ENCODE results near the gene TXNL4A.

Gene TXNL4A

DNA sequence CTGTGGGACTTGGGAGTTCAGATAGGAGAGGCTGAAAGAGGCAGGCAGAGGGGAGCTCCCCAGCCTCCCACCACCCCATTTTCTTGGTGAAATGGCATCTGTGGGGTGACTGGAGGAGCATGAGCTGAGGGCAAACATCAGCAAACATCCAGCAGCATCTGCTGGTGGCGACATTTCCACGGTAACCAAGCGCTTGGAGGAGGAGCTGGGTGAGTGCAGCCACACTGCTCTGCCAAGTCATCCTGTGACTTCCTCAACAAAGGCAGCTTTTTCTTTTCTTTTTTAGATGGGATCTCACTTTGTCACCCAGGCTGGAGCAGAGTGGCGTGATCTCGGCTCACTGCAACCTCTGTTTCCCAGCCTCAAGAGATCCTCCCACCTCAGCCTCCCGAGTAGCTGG is 5.6 kb downstream of the TXNL4A start:
- no peak overlapping the region for H3K4me3 Mint-ChIP-seq
- H3K9me3 Mint-ChIP-seq = no peaks in the 10 kb centered on the region
- H3K27ac Mint-ChIP-seq = peak overlapping the region; percentile 72
- H3K4me1 Mint-ChIP-seq (ENCODE audit: low read depth) = peaks cover 83% of the 10 kb centered on the region
- H3K36me3 Mint-ChIP-seq (ENCODE audit: low read depth) = peaks cover 85% of the 10 kb centered on the region
- no peaks in the 10 kb centered on the region for H3K27me3 Mint-ChIP-seq
- DNase-seq = no peak

DNA sequence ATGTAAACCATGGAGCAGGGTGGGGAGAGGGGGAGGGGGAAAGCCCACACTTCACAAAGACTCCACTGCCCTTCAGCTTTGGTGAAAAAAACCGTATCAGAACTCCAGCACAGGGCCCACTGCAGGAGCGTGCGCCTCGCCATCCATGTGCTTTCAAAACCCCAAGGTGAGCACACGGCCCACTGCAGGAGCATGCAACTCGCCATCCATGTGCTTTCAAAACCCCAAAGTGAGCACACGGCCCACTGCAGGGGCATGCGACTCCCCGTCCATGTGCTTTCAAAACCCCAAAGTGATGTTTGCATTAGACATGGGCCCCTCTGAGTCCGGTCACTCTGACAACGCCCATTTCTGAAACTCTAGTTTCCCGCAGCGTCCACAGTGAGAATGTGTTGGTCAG is 7.8 kb downstream of the TXNL4A start:
- Mint-ChIP-seq H3K36me3 (ENCODE audit: low read depth) (peaks cover 85% of the 10 kb centered on the region), H3K9me3 (no peaks in the 10 kb centered on the region), H3K4me3 (no peak overlapping the region), H3K27ac (no peak overlapping the region), H3K27me3 (no peaks in the 10 kb centered on the region), H3K4me1 (ENCODE audit: low read depth) (peaks cover 71% of the 10 kb centered on the region)
- no peak for DNase-seq

DNA sequence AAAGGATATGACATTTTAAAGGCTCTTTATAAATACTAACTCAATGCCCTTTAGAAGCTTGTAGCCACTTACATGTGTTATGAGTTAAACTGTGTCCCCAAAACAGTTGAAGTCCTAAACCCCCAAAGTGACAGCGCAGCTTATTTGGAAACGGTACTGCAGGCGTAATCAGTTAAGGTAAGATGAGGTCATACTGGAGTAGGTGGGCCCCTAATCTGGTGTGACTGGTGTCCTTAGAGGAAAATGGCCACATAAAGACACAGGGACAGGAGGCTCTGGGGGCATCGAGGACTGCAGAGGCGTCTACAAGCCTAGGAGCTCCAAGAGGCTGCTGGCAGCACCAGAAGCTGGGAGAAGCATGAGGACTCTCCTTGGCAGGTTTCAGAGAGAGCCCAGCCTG is 8.5 kb downstream of the TXNL4A start:
- H3K9me3 Mint-ChIP-seq = no peaks in the 10 kb centered on the region
- H3K4me3 Mint-ChIP-seq = no peak overlapping the region
- no peak for DNase-seq
- H3K4me1 Mint-ChIP-seq (ENCODE audit: low read depth) = peaks cover 64% of the 10 kb centered on the region
- peak overlapping the region; percentile 65 for H3K27ac Mint-ChIP-seq
- H3K36me3 Mint-ChIP-seq (ENCODE audit: low read depth) = peaks cover 85% of the 10 kb centered on the region
- H3K27me3 Mint-ChIP-seq = no peaks in the 10 kb centered on the region

DNA sequence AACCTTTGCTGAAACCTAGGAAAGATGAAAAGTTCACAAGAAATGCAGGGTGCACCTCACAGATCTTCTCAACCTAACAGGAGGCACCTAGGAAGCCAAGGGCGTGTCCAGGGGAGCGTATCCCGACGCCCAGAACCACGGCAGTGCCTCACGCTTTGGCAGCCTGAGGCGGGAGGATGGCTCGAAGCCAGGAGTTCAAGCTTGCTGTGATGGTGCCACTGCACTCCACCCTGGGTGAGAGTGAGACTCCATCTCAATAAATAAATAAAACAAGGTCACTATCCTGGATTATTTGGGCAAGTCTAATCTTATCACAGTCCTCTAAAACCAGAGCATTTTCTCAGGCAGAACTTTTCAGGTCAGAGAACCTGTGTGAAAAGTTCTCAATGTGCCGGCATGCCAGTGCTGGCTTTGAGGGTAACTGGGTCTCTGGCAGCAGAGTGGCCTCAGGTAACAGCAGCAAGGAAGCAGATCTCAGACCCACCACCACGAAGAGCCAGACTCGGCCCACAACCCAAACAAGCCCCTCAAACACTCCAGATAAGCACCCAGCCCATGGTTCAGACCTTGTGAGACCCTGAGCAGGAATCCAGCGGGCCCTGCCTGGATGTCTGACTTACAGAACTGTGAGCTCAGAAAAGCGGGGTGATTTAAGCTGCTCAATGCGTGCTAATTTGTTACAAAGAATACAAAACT is 12.2 kb downstream of the TXNL4A start:
- H3K36me3 Mint-ChIP-seq (ENCODE audit: low read depth) = peaks cover 89% of the 10 kb centered on the region
- DNase-seq = no peak
- no peaks in the 10 kb centered on the region for H3K9me3 Mint-ChIP-seq
- H3K27me3 Mint-ChIP-seq = no peaks in the 10 kb centered on the region
- H3K4me3 Mint-ChIP-seq = no peak overlapping the region
- peaks cover 30% of the 10 kb centered on the region for H3K4me1 Mint-ChIP-seq (ENCODE audit: low read depth)
- peak overlapping the region; percentile 81 for H3K27ac Mint-ChIP-seq

DNA sequence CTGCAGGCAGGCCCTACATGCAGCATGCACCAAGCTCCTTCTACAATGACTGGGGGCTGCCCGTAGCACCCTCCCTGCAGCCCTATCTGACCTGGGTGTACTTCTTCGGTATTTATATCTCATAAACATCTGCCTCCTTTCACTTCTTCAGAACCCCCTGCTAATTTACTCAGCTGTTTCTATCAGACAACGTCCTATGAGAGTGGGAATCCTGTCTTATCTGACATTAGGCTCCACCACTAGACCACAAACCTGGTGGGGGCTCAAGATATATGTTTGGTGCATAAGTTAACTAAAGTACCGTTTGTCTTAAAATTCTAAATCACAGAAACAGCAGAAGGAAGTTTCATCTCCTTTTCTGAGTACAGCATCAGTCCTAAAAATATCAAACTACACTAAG is 13.3 kb downstream of the TXNL4A start:
- Mint-ChIP-seq H3K27ac (peak overlapping the region; percentile 37), H3K4me3 (no peak overlapping the region), H3K4me1 (ENCODE audit: low read depth) (peaks cover 21% of the 10 kb centered on the region), H3K9me3 (no peaks in the 10 kb centered on the region), H3K27me3 (no peaks in the 10 kb centered on the region), H3K36me3 (ENCODE audit: low read depth) (peaks cover 91% of the 10 kb centered on the region)
- DNase-seq = no peak

DNA sequence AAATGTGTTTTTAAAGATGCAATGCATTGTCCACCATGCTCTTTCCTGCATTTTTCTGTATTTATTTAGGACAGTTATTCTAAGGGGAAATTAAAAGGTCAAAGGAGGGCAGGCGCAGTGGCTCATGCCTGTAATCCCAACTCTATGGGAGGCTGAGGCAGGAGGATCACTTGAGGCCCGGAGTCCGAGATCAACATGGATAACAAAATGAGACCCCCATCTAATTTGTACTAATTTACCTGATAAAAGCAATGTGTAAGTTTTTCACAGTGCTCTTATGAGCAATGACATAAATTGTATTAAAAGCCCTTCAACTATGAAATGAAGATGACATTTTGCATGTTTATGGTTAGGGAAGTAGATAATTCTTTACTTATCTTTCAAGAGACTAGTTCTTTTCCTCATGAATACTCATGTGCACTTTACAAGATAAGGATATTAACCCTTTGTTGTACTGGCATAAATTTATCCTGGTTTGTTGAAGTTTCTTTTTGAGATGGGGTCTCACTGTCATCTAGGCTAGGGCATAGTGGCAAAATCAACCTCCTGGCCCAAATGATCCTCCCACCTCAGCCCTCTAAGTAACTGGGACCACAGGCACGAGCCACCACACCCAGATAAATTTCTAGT is 14.2 kb downstream of the TXNL4A start:
- H3K4me3 Mint-ChIP-seq = no peak overlapping the region
- H3K36me3 Mint-ChIP-seq (ENCODE audit: low read depth) = peaks cover 89% of the 10 kb centered on the region
- peak overlapping the region; percentile 14 for H3K27ac Mint-ChIP-seq

DNA sequence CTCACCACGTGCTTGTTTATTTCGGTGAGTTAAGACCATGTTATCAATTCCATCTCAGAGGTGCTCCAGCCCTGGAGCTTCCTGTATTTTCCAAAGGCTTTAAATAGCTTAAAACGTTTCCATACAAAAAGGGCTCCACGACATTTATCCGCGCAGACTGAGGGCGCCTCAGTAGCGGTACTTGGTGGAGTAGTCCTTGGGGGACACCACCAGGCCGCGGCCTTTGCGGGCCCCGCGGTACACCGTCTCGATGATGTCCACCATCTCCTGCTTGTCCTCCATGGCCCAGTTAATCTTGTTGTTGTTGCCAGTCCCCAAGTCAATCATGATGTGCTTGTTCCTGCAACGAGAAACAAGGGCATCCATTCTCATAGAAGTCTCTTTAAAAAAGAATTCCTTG is 14.8 kb downstream of the TXNL4A start:
- Mint-ChIP-seq H3K9me3 (no peaks in the 10 kb centered on the region), H3K36me3 (ENCODE audit: low read depth) (peaks cover 87% of the 10 kb centered on the region), H3K4me1 (ENCODE audit: low read depth) (peaks cover 12% of the 10 kb centered on the region), H3K27ac (no peak overlapping the region), H3K27me3 (no peaks in the 10 kb centered on the region), H3K4me3 (no peak overlapping the region)
- no peak for DNase-seq

More for the DNA sequence above, 14.2 kb downstream of the TXNL4A start:
- Mint-ChIP-seq H3K9me3 (no peaks in the 10 kb centered on the region), H3K4me1 (ENCODE audit: low read depth) (peaks cover 14% of the 10 kb centered on the region), H3K27me3 (no peaks in the 10 kb centered on the region)
- DNase-seq = no peak

DNA sequence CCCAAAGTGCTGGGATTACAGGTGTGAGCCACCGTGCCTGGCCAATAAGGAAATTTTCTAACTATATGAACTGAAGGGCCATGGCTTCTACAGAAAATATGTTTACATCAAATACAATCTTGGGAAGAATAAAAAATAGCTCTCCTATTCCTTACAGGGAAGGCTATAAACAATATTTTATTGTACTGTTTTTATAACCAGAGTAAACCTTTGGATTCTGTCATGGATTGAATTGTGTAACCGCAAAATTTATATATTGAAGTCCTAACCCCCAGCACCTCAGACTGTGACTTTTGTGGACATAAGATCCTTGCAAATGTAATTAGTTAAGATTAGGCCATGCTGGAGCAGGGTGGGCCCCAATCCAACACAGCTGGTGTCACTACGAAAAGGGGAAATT is 15.6 kb downstream of the TXNL4A start:
- H3K9me3 Mint-ChIP-seq = no peaks in the 10 kb centered on the region
- peaks cover 87% of the 10 kb centered on the region for H3K36me3 Mint-ChIP-seq (ENCODE audit: low read depth)
- no peak for DNase-seq
- H3K27me3 Mint-ChIP-seq = no peaks in the 10 kb centered on the region
- H3K27ac Mint-ChIP-seq = no peak overlapping the region
- no peak overlapping the region for H3K4me3 Mint-ChIP-seq
- H3K4me1 Mint-ChIP-seq (ENCODE audit: low read depth) = peaks cover 7% of the 10 kb centered on the region

DNA sequence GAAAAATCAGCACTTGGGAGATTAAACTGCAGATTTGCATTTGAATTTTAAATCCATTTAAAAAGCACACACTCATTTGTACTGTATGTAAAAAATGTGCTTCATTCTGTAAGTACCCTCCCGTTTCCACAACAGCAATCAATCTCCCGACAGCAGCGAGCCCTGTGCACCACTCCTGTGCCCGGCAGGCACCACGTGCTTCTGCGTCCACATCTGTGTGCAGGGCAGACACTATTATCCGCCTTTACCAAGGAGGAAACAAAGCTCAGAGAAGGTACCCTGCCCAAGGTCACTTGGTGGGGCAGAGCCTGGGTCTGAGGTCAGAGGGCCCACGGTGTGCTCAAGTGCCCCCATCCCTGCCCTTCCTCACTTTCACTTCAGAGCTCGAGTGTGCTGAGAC is 16.4 kb downstream of the TXNL4A start:
- DNase-seq = no peak
- Mint-ChIP-seq H3K4me1 (ENCODE audit: low read depth) (peaks cover 4% of the 10 kb centered on the region), H3K27me3 (no peaks in the 10 kb centered on the region), H3K9me3 (no peaks in the 10 kb centered on the region), H3K27ac (peak overlapping the region; percentile 8), H3K4me3 (no peak overlapping the region), H3K36me3 (ENCODE audit: low read depth) (peaks cover 86% of the 10 kb centered on the region)

DNA sequence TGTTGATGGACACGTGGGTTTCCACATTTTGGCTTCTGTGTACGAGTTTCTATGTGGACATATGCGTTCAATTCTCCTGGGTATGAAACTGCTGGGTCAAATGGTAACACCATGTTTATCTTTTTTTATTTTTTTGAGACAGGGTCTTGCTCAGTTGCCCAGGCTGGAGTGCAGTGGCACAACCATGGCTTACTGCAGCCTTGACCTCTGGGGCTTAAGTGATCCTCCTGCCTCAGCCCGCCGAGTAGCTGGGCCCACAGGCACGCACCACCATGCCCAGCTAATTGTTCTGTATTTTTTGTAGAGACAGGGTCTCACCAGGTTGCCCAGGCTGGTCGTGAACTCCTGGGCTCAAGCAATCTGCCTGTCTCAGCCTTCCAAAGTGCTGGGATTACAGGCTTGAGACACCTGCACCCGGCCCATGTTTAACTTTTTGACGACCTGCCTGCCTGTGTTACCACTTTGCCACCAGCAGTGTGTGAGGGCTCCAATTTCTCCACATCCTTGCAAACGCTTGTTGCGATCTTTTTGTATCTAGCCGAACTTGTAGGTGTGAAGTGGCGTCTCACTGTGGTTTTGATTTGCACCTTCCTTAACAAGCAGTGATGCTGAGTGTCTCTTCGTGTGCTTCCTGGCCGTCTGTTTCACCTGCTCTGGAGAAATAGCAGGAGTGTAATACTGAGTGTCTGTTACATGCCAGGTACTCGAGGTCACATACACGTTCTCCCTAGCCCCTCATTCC is 17.0 kb downstream of the TXNL4A start:
- Mint-ChIP-seq H3K9me3 (no peaks in the 10 kb centered on the region), H3K4me1 (ENCODE audit: low read depth) (peaks cover 4% of the 10 kb centered on the region), H3K4me3 (no peak overlapping the region), H3K27ac (peak overlapping the region; percentile 8), H3K36me3 (ENCODE audit: low read depth) (peaks cover 83% of the 10 kb centered on the region), H3K27me3 (no peaks in the 10 kb centered on the region)
- no peak for DNase-seq

DNA sequence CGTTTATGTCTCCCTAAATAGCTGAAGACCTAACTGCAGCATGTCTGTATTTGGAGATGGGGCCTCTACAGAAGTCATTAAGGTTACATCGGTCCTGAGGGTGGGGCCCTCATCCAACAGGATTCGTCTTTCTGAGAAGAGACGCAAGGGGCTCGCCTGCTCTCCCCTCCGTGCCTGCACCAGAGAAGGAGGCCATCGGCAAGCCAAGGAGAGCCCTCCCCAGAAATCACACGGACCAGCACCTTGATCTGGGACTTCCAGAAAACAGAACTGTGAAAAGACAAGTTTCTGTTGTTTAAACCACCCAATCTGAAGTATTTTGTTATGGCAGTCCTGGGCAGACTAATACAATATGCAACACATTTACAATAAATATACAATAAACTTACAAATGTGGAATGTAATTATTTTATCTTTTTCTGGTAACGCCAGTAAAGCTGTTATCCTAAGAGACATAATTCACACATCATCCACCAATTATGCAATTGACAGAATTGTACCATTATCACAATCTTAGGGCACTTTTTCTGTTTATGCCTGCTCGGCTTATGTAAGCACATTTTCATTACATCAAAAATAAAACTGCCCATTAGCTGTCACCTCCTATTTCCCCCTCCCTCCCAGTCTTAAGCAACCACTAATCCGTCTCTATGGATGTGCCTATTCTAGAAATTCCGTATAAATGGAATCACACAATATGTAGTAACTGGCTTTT is 17.8 kb downstream of the TXNL4A start:
- Mint-ChIP-seq H3K27ac (no peak overlapping the region), H3K9me3 (no peaks in the 10 kb centered on the region), H3K36me3 (ENCODE audit: low read depth) (peaks cover 79% of the 10 kb centered on the region), H3K27me3 (no peaks in the 10 kb centered on the region), H3K4me3 (no peak overlapping the region), H3K4me1 (ENCODE audit: low read depth) (peaks cover 5% of the 10 kb centered on the region)
- no peak for DNase-seq

DNA sequence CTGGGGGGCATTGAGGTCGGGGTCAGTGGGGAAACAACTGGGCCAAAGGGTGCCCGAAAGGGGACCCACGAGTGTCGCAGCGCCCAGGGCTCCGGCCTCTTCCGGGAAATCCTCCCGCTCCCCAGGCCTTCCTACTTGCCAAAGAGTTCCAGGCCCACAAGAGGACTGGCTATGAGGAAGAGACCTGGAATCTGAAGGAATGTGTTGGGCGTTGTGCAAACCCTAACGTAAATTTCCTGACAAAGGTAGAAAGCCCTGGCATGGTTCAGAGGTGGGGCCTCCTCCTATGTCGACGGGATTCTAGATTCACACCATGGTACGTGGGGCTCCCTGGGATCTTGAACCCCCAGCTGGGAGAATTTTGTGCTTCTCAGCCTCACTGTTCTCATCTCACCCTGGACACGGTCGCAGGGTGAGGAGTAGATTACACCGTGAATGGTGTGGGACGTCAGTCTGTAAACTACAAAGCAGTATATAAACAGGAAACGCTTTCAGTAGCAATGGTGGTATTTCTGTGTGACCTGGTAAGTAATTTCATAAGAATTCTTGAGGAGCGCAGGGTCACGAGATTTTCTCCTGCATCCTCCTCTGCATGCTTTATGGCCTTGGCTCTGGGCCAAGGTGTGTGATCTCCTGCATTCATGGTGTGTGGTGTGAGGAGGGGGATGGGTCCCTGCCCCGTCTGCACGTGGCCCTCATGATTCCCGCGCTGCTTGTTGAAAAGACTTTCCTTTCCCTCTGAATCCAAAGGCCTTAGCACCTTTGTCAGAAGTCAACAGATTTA is 23.1 kb downstream of the TXNL4A start:
- no peaks in the 10 kb centered on the region for H3K9me3 Mint-ChIP-seq
- H3K4me3 Mint-ChIP-seq = peak overlapping the region; percentile 71
- DNase-seq = peak; percentile 51
- H3K4me1 Mint-ChIP-seq (ENCODE audit: low read depth) = peaks cover 36% of the 10 kb centered on the region
- peaks cover 4% of the 10 kb centered on the region for H3K27me3 Mint-ChIP-seq
- peak overlapping the region; percentile 84 for H3K27ac Mint-ChIP-seq
- peaks cover 30% of the 10 kb centered on the region for H3K36me3 Mint-ChIP-seq (ENCODE audit: low read depth)

DNA sequence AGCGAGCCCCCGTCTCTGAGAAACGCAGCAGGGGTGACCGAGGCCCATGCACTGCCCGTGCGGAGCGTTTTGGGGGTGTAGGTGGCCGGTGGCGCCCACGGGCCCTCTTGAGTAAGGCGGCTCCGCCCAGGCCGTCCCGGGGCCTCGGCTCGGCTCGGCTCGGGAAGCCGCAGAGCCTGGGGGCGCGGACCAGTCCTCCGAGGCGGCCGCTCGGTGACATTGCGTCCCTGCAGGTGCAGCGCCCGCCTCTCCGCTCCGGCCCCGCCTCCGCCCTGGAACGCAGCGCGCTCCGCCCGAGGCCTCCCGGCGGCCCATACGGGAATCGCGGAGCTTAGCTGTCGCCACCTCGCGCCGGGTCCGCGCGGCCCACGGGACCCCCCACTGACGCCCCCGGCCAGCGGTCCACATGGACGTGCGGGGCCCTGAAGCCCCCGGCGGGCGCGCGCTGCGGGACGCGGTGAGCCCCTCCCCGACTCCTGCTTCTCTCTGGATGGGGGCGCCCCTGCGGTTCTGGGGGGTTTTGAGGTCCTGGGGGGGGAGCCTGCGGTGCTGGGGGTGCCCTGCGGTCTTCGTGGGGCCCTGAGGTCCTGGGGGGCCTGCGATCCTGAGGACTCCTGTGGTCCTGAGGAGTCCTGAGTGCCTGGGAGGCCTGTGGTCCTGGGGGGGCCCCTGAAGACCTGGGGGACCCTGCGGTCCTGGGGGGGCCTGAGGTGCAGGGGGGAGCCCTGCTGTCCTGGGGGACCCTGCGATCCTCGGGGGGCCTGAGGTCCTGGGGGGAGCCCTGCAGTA is 23.8 kb downstream of the TXNL4A start, which contains the start of gene HSBP1L1:
Gene HSBP1L1, plus strand, starts transcription at position 314 of the 789 bp plus-strand sequence. Its CDS starts 93 bp downstream, at position 407.
- H3K4me1 Mint-ChIP-seq (ENCODE audit: low read depth) = peaks cover 41% of the 10 kb centered on the region
- no peaks in the 10 kb centered on the region for H3K9me3 Mint-ChIP-seq

More for the DNA sequence above, 23.8 kb downstream of the TXNL4A start, which contains the start of gene HSBP1L1:
- Mint-ChIP-seq H3K4me3 (peak within 1 kb of the TSS; percentile 71), H3K27me3 (peaks cover 4% of the 10 kb centered on the region), H3K27ac (peak within 1 kb of the TSS; percentile 84), H3K36me3 (ENCODE audit: low read depth) (peaks cover 23% of the 10 kb centered on the region)
- DNase-seq = peak; percentile 78

Measured in activated T-cell treated with anti-CD3 and anti-CD28 coated beads, Interleukin-2, amount 50 U/mL, for 24 hours (primary cell).